ENCODE measurements around the gene LRRN1.
A peak's percentile ranks its signal among the peaks of the same experiment; 100 is the strongest.

Gene LRRN1

DNA sequence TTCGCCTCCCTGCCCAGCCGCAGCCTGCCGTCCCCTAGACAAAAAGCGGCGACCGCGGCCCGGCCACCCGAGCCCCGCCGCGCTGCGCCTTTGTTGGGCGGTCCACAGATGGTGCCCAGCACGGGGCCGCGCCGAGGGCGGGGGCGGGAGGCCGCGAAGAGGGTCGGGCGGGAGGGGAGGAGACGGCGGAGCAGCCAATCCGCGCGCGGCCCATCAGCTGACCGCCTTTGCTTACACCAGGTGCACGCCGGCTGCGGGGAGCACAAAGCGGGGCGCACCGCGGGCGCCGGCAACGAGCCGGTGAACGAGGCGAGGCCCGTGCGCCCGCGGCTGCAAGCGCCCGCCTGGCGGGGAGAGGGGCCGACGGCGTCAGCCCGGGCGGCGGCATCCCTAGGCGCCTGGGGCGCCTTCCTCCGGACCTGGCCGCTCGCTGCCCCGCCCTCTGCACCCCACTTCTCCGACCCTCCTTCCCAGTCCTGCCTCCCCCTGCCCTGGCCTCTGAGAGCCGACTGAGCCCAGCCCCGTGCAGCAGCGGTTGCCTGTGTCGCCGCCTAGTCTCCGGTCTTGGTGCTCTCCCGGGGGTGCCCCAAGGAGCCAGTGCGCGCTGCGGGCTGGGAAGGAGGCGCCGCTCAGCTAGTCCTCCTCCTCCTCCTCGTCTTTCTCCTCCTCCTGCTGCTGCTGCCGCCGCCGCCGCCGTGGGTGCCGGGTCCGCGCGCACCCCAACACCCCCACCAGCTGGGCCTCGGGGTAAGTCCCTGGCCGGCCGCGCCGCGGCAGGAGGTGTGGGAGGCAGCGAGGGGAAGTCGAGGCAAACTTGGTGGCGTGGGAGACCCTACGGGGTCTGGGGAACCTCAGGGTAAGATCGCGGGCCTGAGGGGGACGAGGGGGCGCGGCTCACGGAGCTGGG is at the start of gene LRRN1:
TSS of gene LRRN1 (plus strand) at position 259 of the 907 bp plus-strand sequence. CDS start 45,211 bp downstream, outside the sequence.
- peak in 1 of 2 donors; percentile 28 for DNase-seq (ENCODE audit: low read depth in 2 of 2)

DNA sequence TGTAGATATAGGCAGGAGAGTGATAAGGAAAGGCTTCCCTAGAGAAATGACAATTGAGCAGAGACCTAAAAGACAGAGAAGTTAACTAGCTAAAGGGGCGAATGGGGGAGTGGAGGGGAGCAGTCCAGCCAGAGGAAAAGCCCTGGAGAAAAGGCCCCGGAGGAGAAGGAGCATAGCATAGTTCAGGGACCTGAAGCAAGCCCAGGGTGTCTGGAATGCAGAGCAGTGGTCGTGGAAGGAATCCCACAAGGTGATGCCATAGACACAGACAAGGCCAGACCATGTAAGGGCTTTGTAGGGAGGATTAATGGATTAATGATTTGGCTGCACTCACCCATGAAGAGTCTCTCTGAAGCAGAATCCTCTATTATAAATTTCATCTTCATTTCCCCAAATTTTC is 45.8 kb upstream of the LRRN1 start:
- DNase-seq (ENCODE audit: low read depth in 2 of 2) = no peak

DNA sequence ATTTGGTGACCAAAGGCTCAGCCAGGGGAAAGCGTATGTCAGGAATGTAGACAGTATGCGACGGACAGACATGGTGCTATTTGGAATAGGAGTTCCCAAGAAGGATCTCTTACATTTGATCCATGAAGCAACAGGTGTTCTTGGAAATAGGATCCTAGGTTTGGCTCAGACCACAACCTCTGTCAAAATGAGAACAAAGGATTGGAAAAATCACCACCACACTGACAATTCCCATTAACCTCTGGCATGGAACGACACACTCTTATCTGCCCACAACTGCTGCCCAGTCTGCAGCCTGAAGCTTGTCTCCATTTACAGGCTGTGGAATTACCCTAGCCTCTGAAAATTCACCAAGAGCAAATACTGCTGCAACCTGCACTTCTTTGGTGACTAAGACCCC is 33.6 kb upstream of the LRRN1 start:
- DNase-seq (ENCODE audit: low read depth in 2 of 2) = no peak

DNA sequence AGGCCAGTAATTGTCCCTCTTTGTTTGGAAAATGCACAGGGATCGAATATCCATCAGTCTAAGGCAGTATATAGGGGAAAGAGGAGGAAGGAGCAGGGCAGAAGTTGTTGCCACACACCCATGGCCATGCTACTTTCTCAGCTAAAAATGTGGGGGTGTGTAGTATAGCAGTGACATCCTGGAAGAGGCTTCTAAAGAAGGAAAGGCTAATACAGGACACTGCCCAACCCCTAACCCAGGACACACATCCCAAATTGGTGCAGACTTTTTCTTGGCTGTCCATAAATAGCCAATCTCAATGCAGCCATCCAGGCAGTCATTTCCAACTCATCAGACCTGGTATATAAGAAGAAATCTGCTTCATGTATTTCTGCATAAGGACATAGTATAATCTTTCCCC is 33.1 kb upstream of the LRRN1 start:
- DNase-seq (ENCODE audit: low read depth in 2 of 2) = no peak

DNA sequence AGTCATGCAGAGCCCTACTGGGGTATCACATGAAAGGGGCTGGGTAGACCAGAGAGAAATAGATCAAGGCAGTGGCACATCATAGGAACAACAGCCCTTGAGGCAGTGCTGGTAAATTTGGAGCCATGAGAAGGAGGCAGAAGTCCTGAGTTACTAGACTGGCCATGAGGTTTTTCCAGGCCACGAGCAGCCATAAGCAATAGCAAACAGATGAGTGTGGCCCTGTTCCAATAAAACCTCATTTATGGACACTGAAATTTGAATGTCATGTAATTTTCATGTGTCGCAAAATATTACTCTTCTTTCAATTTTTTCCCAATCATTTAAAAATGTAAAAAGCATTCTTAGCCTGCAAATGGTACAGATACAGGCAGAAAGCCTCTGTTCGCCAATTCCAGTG is 28.1 kb upstream of the LRRN1 start:
- no peak for DNase-seq (ENCODE audit: low read depth in 2 of 2)

DNA sequence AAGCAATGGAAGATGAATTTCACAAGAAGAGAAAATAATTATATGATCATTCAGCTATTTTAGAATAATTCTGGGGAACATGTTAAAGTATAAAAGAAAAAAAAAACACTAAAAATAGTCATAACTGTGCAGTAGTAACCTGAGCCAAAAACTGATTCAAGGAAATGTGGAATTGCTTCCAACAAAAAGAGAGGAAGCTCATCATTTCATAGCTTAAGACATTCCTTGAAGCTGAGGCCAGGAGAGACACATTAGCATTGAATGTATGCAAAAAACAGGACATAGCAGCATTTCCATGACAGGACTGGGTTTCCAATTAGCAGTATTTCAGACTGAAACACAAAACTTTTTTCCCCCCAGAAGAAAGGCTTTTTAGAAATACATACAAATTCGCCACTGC is 27.7 kb upstream of the LRRN1 start:
- DNase-seq (ENCODE audit: low read depth in 2 of 2) = no peak

DNA sequence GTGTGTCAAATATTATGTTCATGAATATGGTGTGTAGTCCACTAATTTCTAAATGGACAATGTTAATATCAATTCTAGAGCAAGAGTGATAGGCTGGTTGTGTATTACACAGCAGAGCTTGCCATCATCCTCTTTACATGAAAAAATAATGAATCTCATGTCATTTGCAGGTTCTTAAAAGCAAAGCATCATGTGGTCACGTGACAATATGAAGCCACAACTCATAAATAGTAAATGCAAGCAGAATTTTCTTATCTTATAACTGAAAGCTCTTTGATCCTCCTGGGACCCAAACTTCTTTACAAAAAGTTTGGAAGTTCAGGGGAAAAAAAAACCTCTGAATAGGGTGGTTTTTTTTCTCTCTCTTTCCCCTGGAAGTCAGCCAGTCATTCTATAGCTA is 26.9 kb upstream of the LRRN1 start:
- no peak for DNase-seq (ENCODE audit: low read depth in 2 of 2)

DNA sequence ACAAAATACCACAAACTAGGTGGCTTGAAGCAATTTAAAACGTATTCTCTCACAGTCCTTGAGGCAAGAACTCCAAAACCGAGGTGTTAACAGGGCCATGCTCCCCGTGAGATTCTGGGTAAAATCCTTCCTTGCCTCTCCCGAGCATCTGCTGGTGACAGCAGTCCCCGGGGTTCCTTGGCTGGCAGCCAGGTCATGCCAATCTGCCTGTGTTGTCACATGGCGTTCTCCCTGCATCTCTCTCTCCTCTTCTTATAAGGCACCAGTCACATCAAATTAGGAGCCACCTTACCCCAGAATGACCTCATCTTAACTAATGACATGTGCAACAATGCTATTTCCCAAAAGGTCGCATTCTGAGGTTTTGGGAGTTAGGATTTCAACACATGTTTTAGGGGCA is 26.3 kb upstream of the LRRN1 start:
- no peak for DNase-seq (ENCODE audit: low read depth in 2 of 2)

DNA sequence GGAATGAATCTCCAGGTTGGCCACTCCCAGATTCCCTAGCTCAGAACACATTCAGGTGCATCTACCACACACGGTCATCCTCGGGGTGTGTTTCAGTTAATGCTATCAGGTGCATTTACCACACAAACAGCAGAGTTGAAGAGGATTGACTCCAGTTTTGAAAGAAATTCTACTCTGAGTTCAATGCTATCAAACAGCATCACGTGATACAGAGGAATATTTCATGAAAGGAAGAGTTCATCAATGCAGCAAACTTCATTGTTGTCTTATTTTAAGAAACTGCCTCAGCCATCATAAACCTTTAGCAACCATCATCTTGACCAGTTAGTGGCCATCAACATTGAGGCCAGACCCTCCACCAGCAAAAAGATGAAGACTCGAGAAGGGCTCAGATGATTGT is 22.6 kb upstream of the LRRN1 start:
- no peak for DNase-seq (ENCODE audit: low read depth in 2 of 2)

DNA sequence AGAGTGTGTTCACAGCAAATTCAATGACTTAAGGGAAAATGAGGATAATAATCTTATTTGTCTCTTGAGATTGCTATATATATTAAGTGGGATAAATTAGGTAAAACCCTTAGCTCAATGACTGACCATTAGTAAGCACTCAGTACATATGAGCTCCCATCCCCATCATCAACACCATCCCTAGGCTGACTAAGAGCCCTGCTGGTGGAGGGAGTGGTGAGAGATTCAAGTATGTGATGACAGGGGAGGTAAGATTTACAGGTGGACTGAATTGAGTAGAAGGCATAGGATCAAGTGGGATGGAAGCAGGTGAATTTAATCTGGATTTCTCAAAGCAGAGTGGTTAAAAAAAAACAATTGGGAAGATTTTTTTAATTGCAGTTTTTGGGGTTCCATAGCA is 21.0 kb upstream of the LRRN1 start:
- DNase-seq (ENCODE audit: low read depth in 2 of 2) = no peak

DNA sequence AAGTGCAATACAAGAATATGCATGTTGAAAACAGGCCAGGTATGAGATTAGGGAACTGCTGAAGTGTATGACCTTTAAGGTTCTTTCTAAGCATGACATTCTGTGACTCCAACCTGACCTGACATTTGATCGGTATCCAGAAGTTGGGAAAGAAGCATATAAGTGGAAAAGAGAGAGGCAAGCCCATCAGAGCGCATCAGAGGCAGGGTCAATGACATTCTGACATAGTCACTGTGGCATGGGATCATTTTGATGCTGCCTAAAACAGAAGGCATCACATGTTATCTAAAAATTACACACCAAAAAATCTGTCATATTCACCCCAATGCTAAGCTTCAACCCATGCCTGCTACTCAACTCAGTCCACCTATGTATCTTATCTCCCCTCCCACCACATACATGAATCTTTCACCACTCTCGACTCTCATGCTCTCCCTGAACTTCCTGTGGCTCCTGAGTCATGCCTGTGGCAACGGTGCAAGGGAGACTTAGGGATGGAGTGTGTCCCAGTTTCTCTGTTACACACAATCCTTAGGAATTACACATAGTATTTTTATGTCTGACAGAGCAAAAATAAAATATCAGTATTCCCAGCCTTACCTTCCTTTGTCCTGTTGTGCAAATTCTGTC is 20.5 kb upstream of the LRRN1 start:
- no peak for DNase-seq (ENCODE audit: low read depth in 2 of 2)

DNA sequence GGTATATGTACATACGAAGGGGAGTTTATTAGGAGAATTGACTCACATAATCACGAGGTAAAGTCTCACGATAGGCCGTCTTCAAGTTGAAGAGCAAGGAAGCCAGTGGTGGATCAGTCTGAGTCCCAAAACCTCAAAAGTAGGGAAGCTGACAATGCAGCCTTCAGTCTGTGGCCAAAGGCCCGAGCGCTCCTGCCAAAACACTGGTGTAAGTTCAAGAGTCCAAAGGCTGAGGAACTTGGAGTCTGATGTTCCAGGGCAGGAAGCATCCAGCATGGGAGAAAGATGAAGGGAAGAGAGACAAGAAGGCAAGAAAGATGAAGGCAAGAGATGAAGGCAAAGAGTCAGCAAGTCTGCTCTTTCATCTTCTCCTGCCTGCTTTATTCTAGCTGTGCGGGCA is 16.8 kb upstream of the LRRN1 start:
- no peak for DNase-seq (ENCODE audit: low read depth in 2 of 2)

DNA sequence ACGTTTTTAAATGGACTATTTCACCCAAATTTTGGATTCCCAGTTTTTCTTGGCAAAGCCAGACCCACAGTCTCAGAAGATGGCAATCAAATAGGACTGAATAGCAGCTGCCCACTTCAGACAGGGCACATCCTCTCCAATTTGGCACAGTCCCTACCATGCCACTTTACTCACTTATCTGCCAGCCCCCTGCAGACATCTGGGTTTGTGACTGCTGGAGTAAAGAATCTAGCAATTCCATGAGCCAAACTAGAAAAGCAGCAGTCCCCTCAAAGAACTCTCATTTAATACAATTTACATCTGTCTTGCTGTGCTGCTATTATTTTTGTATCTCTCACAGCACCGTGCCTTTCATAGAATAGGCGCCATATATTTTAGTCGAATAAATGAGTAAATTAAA is 16.0 kb upstream of the LRRN1 start:
- no peak for DNase-seq (ENCODE audit: low read depth in 2 of 2)

DNA sequence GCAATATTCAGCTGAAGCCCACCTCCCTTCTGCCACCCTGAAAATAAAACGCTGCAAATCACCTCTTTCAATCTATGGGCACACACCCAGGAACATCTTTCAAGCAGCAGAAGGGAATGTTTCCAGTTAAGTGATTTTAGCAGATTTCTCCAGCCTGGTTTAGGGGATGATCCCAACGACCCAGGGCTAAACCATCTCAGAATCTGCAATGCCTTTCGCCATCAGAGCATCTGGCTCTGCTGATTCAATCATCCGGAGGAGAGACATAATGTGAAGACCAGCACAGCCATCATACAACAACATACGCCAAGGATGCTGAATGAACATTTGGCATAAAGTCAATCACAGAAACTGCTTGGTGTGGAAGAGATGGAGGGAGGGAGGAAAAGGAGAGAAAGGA is 15.5 kb upstream of the LRRN1 start:
- DNase-seq (ENCODE audit: low read depth in 2 of 2) = no peak

DNA sequence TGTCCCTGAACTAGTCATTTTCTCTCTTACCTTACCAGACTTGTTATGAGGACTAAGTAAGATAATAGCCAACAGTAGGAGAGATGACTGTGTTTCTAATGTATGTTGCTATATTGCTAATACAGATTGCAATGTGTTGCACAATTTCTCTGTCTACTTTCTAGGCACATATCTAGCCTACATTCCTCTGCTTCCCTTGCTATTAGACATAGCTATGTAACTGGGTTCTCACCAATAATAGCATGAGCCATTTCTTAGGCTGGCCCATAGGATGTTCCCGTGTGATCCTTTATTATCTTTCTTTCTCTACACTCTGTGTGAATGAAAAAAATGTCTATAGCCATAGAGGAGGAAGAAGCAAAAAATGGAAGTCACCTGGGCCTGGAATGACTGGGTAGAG is 6.8 kb upstream of the LRRN1 start:
- no peak for DNase-seq (ENCODE audit: low read depth in 2 of 2)

DNA sequence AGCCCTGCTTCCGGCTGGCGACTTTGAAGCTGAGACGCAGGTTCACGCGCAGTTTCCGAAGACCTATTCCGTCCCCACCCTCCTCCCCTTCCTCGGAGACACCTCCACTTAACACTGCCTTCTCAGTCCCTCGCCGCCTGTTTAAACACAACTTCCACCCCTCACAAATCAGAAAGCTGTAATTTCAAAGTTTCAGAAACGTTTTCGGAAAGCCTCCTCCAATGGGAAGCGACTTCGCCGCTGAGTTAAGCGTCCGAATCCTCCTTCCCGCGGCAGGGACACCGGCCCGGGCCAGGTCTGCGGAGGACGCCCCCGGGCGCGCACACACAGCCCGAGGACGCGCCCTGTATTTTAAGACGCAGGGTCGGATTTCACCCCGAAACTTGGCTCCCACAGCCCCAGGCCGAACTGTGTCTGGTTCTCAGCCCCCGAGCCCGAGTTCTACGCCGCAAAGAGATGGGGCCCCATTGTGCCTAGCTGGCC is 559 bp upstream of the LRRN1 start:
- peak in 1 of 2 donors; percentile 7 for DNase-seq (ENCODE audit: low read depth in 2 of 2)

DNA sequence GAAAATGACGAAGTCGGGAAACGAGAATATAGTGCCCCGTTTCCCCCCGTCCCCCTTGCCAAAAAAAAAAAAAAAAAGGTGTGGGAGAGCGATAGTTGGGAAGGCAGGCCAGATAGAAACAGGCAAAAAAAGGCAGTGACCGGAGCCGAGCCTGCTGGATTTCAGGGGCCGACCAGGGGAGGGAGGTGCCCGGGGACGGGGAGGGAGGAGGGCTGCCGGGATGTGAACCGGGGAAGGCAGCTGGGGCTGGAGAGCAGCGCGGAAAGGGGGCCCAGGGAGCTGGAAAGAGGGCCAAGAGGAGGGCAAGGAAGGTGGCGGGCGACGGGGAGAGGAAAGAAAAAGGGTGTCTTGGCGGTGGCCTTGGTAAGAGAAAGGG is 837 bp downstream of the LRRN1 start:
- DNase-seq (ENCODE audit: low read depth in 2 of 2) = no peak

DNA sequence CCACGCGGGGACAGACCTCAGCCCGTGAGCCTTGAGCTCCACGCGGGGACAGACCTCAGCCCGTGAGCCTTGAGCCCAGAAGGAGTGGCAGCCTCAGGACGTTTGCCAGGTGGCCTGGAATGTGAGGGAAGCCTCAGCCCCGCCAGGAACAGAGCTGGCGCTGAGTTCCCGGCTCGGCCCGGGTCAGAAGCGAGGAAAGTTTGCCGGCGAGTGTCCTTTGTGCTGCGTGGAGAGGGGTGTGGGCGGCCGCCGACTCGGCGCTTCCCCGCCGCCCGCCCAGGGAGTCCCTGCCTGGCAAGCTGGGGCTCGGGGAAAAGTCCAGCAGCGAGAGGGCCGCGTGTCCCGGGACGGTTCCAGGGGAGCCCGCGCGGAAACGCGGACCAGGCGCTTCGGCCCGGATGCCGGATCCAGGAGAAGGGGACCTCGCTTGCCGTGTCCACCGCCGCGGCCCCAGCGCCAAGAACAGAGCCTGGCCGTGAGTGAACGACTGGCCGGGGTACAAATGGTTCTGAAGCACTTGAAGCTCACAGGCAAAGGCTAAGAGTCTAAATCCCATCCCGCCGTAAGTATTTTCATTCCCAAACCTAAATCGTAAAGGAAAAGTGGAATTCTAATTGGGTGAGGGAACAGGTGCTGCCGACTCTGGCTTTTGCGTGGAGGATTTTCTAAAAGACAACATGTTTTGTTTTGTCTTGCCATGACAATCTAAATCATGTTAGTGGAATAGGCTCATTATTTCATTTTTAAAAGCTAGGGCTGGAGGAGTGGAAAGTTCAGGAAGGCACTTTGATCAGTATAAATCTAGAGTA is 1.7 kb downstream of the LRRN1 start:
- DNase-seq (ENCODE audit: low read depth in 2 of 2) = no peak

DNA sequence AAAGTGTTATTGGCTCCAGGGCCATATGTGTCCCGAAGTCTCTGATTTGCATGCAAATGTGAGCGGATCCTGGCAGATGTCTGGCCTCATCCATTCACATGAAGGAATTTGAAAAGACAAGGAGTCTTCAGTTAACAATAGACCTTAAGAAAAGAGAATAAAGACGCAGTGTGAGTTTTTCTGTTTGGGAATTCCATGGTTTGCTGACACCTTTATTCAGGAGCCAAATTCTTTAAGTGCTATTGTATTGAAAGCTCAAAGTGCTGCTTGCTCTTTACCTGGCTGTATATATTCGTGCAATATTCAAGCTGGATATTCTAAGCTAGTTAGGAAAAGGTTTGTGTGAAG is 2.2 kb downstream of the LRRN1 start:
- DNase-seq (ENCODE audit: low read depth in 2 of 2) = no peak

DNA sequence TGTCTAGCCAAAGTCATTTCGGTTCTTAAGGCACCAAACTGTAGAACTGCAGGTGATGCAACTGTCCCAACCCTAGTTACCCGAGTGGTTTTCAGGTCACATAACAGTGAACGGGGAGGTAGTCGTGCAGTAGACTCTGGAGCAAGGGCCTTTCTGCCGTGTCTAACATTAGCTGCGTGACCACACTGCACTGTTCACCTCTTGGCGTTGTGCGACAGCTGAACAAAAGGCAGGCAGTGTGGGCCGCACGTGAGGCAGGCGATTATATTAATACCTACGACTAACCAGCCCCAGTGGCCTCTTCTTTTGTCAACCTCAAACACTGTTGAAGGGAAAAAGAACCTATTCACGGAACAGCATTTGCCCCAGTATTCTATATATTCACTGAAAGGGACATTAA is 2.8 kb downstream of the LRRN1 start:
- DNase-seq (ENCODE audit: low read depth in 2 of 2) = no peak

DNA sequence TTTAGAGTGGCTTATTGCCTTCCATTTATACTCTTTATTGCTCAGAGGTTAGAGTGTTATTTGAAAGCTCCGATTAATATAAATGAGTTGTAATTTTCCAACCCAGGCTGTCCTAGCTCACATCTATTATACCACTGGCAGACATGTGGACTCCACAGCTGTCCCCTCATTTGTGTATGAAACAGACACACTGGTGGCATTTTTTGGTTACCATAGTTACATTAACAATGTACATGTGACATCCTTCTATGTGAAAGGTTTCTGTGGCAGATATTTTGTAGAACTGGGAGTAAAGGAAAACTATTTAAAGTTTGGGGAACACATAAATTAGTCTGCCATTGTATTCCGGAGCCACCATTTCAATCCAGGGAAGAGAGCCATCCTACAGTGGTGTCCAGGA is 5.3 kb downstream of the LRRN1 start:
- no peak for DNase-seq (ENCODE audit: low read depth in 2 of 2)

DNA sequence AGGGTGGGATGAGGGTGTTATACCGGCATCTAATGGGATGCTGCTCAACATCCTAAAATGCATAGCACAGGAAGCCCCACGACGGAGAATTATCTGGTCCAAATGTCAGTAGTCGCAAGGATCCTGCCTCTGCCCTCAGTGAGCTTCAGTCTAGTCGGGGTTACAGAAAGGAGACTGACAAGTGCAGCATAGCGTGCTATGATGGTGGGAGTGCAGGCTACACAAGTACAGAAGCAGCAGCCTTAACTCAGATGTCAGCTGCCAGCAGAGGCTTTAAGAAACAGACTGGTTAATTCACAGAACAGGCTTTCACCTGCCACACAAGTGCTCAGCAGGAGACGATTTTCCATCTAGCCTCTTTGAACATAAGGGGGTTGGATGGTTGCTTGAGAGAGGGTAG is 6.9 kb downstream of the LRRN1 start:
- DNase-seq (ENCODE audit: low read depth in 2 of 2) = no peak

DNA sequence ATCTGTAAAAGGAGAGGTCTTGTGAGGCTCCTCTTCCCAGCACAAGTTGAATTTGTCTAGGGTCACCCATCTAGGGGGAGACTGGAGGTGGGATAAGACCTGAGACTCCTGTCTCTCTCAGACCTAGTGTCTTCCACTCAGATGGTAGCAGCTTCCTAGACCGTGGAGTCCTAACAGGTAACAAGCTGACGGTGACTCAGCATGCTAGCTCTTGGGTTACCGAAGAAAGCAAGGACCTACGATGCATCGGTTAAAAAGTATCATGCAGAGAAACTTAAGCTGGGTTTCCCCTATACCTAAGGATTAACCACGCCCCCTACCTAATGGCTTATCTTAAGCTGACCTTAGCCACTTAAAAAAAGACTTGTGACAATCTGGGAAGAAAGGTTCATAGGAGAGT is 7.6 kb downstream of the LRRN1 start:
- no peak for DNase-seq (ENCODE audit: low read depth in 2 of 2)
